Measurements from ENCODE around the gene PAK6.

PAK6 gene

GRCh38 chr15:40276927-40277326 is 38.1 kb downstream of the PAK6 start:
- DNase-seq (ENCODE audit: low read depth), result no peak

GRCh38 chr15:40277471-40277870 is 38.6 kb downstream of the PAK6 start:
- no peak for DNase-seq (ENCODE audit: low read depth)

GRCh38 chr15:40278026-40278425 is 39.2 kb downstream of the PAK6 start:
- DNase-seq (ENCODE audit: low read depth), result no peak

GRCh38 chr15:40279437-40280141 is 40.7 kb downstream of the PAK6 start:
- DNase-seq (ENCODE audit: low read depth), result no peak

DNA sequence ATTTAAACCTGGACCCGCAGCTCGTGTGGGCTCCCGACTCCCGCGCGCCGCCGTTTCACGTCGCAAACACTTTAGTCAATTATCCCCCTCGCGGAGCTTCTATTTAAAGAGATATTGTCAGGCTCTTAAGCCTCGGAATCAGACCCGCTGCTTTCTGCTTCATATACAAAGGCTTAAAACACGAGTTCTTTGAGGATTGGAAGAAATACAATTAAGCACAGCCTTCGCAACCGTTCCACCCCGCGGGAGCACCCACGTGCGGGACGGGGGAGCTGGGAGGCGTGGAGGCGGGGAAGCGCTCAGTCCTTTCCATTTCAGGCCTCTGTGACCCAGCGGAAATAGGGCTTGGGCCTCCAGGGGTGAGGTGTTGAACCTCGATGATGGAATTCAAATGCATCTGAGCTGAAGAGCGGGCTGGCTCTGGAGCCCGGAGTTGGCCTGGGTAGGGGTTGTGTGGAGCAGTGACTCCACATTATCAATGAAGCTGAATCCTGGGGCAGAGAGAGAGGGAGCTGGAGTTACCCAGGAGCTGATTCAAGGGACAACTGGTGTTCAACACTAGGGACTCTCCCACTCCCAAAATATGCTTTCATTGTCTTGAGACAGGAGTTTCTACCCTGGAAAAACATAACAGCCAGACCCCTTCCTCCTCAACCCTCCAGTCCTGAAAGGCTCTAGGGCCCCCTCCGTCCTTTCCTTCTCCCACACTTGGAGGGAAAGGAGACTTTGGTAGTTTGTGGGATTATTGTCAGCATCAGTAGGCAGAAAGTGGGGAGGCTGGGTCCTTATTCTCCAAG is 41.6 kb downstream of the PAK6 start:
- no peak for DNase-seq (ENCODE audit: low read depth)

GRCh38 chr15:40281057-40281800 is 42.4 kb downstream of the PAK6 start:
- DNase-seq (ENCODE audit: low read depth), result no peak

DNA sequence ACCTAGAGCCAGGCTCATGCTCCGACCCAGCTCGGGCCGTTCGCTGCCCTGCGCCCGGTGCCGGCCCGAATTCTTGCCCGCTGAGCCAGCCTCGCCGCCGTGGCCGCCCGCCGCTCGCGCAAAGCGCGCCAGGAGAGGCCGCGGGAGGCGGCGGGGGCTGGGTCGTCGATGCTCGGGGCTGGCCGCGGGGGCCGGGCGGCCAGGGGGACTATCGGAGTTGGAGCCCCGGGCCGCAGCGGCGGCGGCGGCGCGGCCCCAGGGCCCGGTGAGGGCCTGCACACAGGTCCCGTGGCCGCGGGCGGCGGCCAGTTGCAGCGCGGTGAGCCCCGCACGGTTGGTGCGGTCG is 42.9 kb downstream of the PAK6 start:
- DNase-seq (ENCODE audit: low read depth), result no peak

DNA sequence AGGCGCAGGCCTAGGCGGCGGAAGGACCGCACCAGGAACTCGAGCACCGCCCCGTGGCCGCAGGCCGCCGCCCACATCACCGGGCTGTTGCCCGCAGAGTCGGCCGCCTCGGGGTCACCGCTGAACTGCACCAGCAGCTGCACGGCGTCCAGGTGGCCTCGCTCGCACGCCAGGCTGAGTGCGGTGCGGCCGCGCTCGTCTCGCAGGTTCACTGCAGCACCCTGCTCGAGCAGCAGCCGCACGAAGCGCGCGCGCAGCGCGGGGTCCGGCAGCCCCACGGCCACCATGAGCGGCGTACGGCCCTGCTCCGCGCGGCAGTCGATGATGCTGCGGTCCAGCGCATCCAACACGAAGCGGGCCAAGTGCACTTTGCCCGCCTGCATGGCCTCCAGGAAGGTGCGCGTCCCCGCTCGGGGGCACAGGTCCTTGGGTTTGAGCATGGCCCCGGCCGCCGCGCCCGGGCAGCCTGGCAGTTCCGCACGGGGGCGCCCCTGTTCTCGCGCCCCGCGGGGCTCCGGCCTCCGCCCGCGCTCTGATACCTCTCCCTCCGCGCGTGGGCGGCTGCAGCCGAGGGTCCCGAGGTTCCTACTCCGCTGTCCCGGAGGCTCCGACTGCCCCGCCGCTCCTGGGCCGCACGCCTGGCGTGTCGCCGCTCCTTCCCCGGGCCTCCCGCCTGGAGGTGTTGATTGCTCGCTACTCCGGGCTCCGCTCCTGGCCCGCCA is 43.4 kb downstream of the PAK6 start:
- DNase-seq (ENCODE audit: low read depth), result peak; percentile 12

GRCh38 chr15:40282869-40283614 is 44.2 kb downstream of the PAK6 start, which contains the start of gene ANKRD63:
ANKRD63 (minus strand) TSS chr15:40283064; CDS start chr15:40282586, 478 bp downstream.
- no peak for DNase-seq (ENCODE audit: low read depth)

- no peak for DNase-seq (ENCODE audit: low read depth)
Observed at GRCh38 chr15:40283615-40284300, 44.9 kb downstream of the PAK6 start.

DNA sequence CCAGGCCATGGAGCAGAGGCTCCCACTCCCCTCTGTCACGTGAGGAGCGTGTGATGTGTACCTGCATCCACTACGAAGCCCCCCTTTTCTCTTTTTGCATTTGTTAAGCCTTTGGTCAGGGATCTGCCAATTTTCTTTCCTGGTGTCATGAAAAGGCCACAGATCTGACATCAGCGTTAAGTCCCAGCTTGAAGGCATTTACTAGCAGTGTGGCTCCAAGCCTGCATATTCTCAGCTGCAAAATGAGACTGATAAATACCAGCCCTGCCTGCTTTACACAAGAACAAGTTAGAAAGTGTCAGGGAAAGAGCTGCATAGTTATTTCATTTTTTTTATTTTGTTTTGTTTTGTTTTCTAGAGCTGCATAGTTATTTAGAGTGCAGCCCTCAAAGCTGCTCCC is 46.3 kb downstream of the PAK6 start:
- no peak for DNase-seq (ENCODE audit: low read depth)

DNA sequence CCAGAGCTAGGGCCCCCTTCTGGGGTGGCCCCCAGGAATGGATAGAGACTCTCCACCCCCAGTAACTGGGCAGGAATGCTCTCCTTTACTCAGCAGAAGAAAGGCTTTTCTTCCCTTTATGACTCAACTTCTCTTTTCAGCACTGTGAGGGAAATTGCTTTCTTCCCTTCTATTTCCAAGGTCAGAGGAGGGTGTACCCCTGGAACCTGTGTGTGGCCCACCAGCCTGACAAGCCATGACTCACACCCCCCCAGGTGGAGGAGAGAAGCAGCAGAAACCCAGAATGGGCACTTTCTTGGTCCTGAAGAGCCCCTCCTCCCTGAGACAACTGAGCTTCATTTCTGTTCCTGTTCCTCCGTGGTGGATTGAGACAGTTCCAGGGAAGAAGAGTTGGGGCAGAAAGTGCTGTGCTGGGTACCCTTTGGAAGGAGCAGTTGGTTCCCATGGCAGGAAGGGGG is 46.7 kb downstream of the PAK6 start:
- DNase-seq (ENCODE audit: low read depth), result no peak

- no peak for DNase-seq (ENCODE audit: low read depth)
Observed at GRCh38 chr15:40286061-40286532, 47.2 kb downstream of the PAK6 start.

DNA sequence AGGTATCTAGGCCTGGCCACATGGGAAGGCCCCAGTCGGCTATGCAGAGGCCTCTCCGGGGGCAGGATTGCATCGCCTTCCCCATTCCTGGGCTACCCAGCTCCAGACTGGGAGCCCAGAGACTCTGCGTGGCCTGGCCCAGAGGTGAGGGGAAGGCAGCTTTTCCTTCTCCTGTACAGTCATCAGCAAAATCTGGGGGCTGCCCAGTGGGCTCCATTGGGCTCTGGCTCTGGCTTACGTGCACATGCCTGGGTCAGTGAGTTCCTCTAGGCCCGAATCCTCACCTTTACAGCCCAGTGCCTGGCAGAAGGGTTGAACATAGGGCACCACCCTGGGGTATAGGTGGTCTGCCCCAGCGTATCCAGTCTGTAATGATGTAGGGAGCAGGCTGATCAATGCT is 47.9 kb downstream of the PAK6 start:
- no peak for DNase-seq (ENCODE audit: low read depth)

- no peak for DNase-seq (ENCODE audit: low read depth)
Observed at GRCh38 chr15:40287505-40287904, 48.6 kb downstream of the PAK6 start.

GRCh38 chr15:40287968-40288367 is 49.1 kb downstream of the PAK6 start:
- DNase-seq (ENCODE audit: low read depth), result no peak

DNA sequence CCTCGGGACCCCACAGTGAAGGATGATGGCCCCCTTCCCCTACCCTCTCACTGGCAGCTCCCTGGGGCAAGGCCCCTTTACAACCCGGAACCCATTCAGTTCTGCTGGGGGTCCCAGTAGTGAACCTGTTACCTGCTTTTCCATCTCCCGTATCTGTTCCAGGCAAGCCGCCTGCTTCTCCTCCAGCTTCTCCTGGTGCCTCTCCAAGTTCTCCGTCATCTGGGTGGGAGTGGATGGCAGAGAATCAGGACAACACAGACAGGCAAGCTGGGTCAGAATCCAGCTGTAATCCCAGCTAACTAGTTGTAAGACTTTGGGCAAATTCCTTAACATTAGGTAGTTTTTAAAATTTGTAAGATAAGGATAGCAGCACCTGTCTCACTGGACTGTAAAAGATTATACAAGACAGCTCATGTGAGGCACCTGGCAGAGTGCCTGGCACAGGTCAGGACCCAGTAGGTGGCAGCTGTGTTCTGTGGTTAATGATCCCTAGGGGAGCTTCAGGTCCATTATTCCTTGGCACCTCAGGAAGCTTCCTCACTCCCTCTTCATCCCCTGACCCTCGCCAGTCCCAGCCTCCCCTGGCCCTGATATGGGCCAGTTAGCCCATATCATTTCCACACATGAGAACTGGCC is 50.4 kb downstream of the PAK6 start:
- no peak for DNase-seq (ENCODE audit: low read depth)

GRCh38 chr15:40290545-40290917 is 51.7 kb downstream of the PAK6 start:
- DNase-seq (ENCODE audit: low read depth), result no peak

DNA sequence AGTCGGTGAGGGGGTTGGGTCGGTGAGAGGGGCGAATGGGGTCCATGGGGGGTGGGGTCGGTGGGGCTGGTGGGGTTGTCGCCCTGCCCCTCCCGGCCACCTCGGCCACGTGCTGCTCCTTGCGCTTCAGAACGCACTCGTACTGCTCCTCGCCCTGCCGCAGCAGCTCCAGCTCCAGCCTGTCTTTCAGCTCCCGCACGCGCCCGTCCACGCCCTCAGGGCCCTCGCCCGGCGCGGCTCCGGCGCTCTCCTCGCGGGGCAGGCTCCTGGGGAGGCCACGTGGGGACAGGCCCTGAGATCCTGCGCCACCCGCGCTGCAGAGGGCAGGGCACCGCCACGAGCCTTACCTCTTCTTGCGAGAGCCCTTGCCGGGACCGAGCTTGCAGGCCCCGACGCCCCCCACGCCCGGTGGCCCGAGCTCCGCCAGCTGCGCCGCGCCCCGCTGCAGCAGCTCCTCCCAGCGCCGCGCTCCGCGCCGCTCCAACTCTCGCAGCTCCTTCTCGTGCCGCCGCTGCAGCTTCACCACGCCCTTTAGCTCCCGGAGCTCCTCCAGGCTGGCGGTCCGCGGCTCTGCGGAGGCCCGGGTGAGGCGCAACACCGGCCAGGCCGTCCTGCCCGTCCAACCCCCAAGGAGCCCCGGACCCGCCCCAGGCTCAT is 52.2 kb downstream of the PAK6 start:
- DNase-seq (ENCODE audit: low read depth), result peak; percentile 75

- DNase-seq (ENCODE audit: low read depth), result no peak
Observed at GRCh38 chr15:40292246-40292645, 53.4 kb downstream of the PAK6 start.

Data from iris pigment epithelial cell (primary cell).